DMS114 treated with DMSO at 0.1 percent for 48 hours (cell line): ENCODE results near the gene MEN1.
A peak's percentile ranks its signal among the peaks of the same experiment; 100 is the strongest.
"Not testable (repeated sequence)": the region's sequence is repeated elsewhere in the genome, so short reads cannot be mapped to it uniquely, and the experiment has no call there.

Experiments
- DNase-seq: peaks from one replicate; lab custom pipeline; 2025; ENCODE audit not compliant: unreplicated experiment; lab: John Stamatoyannopoulos, UW

MEN1 gene

DNA sequence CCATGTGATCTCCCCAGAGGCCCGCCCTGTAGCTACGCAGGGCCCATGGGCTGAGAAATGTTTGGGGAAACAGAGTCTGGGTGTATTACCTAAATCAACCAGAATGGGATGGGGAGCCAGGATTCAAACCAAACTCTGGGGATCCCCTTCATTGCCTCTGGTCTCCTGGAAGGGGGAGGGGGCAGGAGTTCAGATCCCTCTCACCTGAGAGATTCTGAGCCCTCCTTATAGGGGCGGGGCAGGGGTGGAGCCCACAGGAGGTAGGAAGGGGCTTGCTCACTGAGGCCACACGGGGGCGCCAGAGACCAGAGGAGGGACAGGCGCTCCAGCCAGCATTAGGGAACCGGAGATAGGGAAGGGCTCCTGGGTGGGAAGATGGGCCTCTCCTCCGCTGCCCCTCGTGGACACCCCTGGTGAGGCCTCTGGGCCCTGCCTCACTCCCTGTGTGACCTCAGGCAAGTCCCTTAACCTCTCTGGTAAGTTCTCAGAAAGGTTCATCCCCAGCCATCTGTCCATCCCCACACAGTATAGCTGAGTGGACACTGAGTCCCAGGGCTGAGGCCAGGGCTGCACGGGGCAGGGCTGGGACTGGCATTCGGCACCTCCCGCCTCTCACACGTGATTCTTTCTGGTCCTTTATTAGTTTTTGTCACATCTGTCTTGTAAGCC lies 36.8 kb upstream of the MEN1 start:
- peak; percentile 87 for DNase-seq

- not testable (repeated sequence) for DNase-seq
Observed at GRCh38 chr11:64845776-64846129, 35.4 kb upstream of the MEN1 start.

- no peak for DNase-seq
Observed at GRCh38 chr11:64845129-64845775, 34.9 kb upstream of the MEN1 start.

- DNase-seq = peak; percentile 50
Observed at GRCh38 chr11:64844330-64845128, 34.2 kb upstream of the MEN1 start, which contains the start of gene CDC42BPG. CDC42BPG (minus strand) TSS chr11:64844653; CDS start chr11:64844569, 84 bp downstream.

DNA sequence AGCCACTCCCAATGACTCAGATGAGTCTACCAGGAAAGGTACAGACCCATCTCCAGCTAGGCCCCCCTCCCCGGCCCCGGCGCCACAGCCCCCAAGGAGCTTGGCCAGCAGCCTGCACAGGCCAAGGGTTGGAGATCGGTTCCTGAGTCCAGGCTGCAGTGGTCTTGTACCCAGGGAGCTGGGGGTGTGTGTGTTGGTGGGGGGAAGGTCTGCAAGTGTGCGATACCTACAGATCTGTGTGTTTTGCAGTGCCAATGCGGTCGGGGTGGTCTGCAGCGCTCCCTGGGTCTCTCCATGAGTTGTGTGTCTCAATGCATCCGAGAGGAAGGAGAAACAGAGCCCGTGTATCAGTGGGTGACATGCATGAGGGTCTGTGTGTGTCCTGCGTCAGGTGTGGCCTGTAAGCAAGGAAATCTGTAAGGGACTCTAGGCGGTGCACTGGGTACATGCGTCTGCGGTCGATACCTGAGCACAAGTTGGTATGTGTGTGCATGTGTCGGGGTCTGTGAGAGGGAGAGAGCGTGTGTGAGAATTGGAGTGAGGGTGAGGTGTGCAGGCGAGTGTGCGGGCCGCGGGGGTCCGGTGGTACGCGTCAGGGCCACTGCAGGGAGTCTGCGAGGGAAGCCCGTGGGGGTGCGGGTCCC lies 33.5 kb upstream of the MEN1 start:
- no peak for DNase-seq

- no peak for DNase-seq
Observed at GRCh38 chr11:64842851-64843685, 32.7 kb upstream of the MEN1 start.

GRCh38 chr11:64842366-64842759 lies 32.0 kb upstream of the MEN1 start:
- DNase-seq = no peak

DNA sequence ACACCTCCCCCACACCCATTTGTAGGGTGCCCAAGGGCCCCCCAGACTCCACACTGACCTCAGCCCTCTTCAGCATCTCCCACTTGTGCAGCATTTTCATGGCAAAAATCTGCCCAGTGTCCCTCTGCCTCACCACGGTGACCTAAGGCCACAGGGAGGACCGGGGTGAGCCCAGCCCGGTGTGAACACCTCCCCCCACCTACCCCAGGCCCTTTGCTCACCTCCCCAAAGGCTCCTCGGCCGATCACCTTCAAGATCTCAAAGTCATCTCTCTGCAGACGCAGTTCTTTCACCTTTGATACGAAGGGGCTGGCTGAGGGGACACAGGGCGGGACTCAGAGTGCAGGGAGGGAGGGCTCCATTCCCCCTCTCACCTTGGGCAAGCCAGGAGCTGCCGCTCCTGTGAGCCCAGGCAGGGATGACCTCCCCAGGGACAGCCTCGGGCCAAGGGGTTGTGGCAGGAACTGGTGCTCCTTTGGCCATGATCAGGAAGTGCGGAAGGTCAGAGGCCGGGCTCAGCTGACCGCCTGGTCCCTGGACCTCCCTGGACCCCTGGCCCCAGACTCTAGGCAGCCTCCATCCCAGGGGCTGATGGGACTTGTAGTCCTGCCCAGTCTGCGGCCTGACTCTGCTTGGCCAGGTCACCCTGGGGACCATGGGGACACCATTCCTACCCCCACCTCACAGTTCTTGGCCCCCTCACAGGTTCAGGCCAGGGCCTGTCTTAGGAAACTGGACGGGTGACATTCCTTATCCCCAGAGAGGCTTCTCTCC lies 31.4 kb upstream of the MEN1 start:
- no peak for DNase-seq

GRCh38 chr11:64839887-64840782 lies 29.8 kb upstream of the MEN1 start:
- DNase-seq = no peak

DNA sequence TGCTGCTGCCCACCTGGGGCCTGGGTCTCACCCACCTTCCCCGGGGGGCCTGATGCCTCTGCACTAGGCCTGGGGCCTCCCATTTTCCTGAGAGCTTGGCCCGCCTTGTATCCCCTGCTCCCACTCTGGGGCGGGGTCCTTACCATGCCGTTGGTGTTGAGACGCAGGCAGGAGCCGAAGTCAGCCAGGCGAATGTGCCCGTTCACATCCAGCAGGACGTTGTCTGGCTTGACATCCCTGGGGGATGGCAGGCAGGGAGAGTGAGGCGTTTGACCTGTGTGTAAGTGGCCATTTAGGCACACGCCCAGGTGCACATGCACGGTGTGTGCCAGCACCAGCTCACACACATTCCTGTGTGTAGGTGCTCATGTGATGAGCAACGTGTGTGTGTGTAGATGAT lies 29.0 kb upstream of the MEN1 start:
- DNase-seq = no peak

DNA sequence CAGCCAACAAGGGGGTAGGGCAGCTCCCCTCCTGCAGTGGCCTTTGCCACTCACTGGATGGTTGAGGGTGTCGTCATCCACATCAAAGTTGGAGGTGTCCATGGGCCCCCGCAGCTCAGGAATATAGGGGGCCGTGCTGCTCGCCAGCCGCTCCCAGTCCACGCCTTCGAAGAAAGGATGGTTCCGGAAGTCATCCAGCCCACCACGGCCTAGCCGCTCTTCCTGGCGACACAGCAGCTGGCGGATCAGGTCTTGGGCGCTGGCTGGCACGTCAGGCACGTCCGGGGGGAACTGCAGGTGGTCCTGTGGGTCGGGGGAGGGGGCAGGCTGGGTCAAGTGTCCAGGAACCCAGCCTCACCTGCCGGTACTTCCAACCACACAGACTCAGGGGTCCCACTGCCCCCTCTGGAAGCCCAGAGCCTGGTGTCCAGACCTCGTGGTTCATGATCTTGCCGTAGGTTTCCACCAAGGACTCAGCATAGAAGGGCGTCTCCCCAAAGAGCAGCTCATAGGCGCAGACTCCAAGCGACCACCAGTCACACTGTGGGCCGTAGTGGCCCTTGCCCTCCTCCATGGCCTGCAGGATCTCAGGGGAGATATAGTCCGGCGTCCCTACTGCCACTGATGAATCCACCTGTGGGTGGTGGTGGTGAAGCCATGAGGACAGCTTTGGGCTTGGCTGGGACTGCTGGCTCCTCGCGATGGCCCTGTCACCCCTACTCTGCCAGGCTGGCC lies 28.4 kb upstream of the MEN1 start:
- DNase-seq = no peak

DNA sequence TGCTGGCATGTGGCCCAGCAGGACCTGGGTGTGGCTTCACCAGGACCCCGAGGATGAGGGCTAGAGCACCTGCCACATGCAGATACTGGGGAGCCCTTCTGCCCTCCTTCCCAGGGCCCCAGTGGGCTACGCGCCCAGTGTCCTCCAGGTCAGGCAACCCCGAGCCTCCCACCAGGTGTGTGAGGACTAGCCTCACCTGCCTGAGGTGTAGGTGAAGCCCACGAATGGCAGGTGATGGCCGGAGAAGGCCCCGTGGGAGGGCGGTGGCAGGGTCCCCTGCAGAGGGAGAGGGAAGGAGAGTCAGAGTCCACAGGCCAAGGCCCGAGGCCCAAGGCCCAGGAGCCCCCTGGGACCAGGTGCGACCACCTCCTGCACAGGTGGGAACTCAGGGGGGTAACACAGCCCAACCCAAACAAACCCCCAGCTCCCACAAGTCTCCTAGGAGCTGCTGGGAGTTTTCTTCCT lies 27.6 kb upstream of the MEN1 start:
- no peak for DNase-seq

- no peak for DNase-seq
Observed at GRCh38 chr11:64836448-64837072, 26.2 kb upstream of the MEN1 start.

GRCh38 chr11:64835616-64836447 lies 25.5 kb upstream of the MEN1 start:
- DNase-seq = no peak

- DNase-seq = no peak
Observed at GRCh38 chr11:64834723-64835615, 24.6 kb upstream of the MEN1 start.
